Heart left ventricle (tissue), 16 donors: Measurements from ENCODE around the gene DRD4. TPM values are rescaled to one million over a fixed set of nuclear protein-coding genes. Genes with fewer than 3 reads are reported as not detected.

ENCODE experiments used
- ATAC-seq, 4 donors: fragments of 200-7000 bp; cut with Tn5 transposase; one replicate each; pipeline ENCODE4 v1.9.1; 2020 to 2022; ENCODE audit warnings: moderate library complexity in 4 of 4, mild to moderate bottlenecking in 3 of 4, moderate number of reproducible peaks in 1 of 4
- DNase-seq, 5 donors: peaks; one replicate each; pipeline ENCODE4 v3.0.0-alpha.2; 2020
- H3K27ac ChIP-seq, 12 donors: fragments of 200-600 bp; sonication (generic) in 4 of 12; one replicate each; pipeline versions ENCODE4 v1.5.0 to v1.8.0; 2016 to 2022; ENCODE audit warnings: mild to moderate bottlenecking in 2 of 12
- H3K27me3 ChIP-seq, 9 donors: fragments of 200-600 bp; sonication (generic) in 2 of 9; one replicate each; pipeline versions ENCODE4 v1.5.1 to v1.8.0; 2016 to 2022; ENCODE audit warnings: mild to moderate bottlenecking in 3 of 9
- H3K36me3 ChIP-seq, 9 donors: fragments of 200-600 bp; sonication (generic) in 2 of 9; one replicate each; pipeline versions ENCODE4 v1.5.0 to v1.8.0; 2018 to 2022; ENCODE audit warnings: mild to moderate bottlenecking in 2 of 9
- H3K4me1 ChIP-seq, 12 donors: fragments of 200-600 bp; sonication (generic) in 4 of 12; one replicate each; pipeline versions ENCODE4 v1.5.0 to v1.8.0; 2016 to 2022; ENCODE audit warnings: mild to moderate bottlenecking in 3 of 12
- H3K4me3 ChIP-seq, 12 donors: fragments of 200-600 bp; sonication (generic) in 4 of 12; one replicate each; pipeline versions ENCODE4 v1.5.0 to v1.8.0; 2017 to 2022; ENCODE audit warnings: mild to moderate bottlenecking in 9 of 12, moderate library complexity in 4 of 12
- H3K9me3 ChIP-seq, 12 donors: fragments of 200-600 bp; sonication (generic) in 4 of 12; one replicate each; pipeline versions ENCODE4 v1.5.0 to v1.8.0; 2016 to 2022; ENCODE audit warnings: mild to moderate bottlenecking in 1 of 12
- POLR2A ChIP-seq, 2 donors: fragments of 450-650 bp; IDR thresholded peaks; one replicate each; pipeline ENCODE4 v1.6.1; 2017; ENCODE audit warnings: antibody characterized with exemption in 2 of 2, mild to moderate bottlenecking in 2 of 2, moderate library complexity in 2 of 2
- WGBS, 4 donors: extraction: QIAGEN DNeasy Blood & Tissue Kit in 2 of 4; methylation state at CpG; one replicate each; pipeline versions ENCODE4 v1.1.5 to v1.1.7; 2013 to 2018; 5-methylcytosine and 5-hydroxymethylcytosine counted together
- intact Hi-C, 10 donors: fragments of 100-400 bp; cut with DNase I; formaldehyde crosslinking; loops; one replicate each; pipeline versions ENCODE4 v1.11.1 to v1.14.2; 2022
- polyA plus RNA-seq, 2 donors: library from polyadenylated mRNA; stranded (reverse); fragments of 200-250 nt; gene quantifications; one replicate each; pipeline ENCODE4 v1.2.3, GENCODE V29; 2013
- total RNA-seq, 9 donors: library from RNA; depleted of rRNA in 2 of 9; stranded (reverse); fragments of >200 nt in 2 of 9; fragmentation: NEBNext Ultra II Directional in 3 of 9; extraction: Animal tissue kit (Norgen Biotek cat#: 25700) in 3 of 9; gene quantifications; one replicate each; pipeline versions ENCODE4 v1.1.0 to v1.2.4, GENCODE V29; 2016 to 2023
- TF ChIP-seq, protein P1 (sequence below), 12 donors: fragments of 200-600 bp; sonication (generic) in 4 of 12; IDR thresholded peaks; one replicate each; pipeline versions ENCODE4 v1.5.0 to v1.8.0; 2018 to 2022; ENCODE audit warnings: antibody characterized with exemption in 12 of 12, mild to moderate bottlenecking in 5 of 12
- donor health status: ischemic (EF 13 %, LVEDD 7.1; RV severe dilation, severe dysfunction).
- donor health status: healthy with polysubstance abuse.
- donor health status: DM: no; HTN: yes; CAD: no.
- donor health status: DM: no; HTN: no; CAD: no.
- donor health status: ischemic (EF 25% LVEDD 6.9; RV normal size, moderate dysfunction).
- donor health status: ischemic (EF 25% LVEDD 5.7; RV mildly dilated, moderate dysfunction).
- donor health status: healthy.
- donor health status: DM: yes; HTN: yes; CAD: no.
- donor health status: ischemic (EF 35%, LVEDD 5.7; RV mildly dilated, moderate dysfunction).
- donor health status: nonischemic (EF 11% LVEDD 7.7; RV severe dilation, severe dysfunction).
- donor health status: DM: yes; HTN: yes; CAD: no.
- donor health status: PGD.
- donor health status: ischemic (EF 29% LVEDD 5.4; RV normal size, mild dysfunction).
- donor health status: nonischemic (EF 23%, LVEDD 6.1; RV moderate dilation, normal function).

The DRD4 gene
- total and polyA plus RNA-seq, 11 donors: 0.07 to 1.0 (median 0.29) TPM; not detected in 4

DNA sequence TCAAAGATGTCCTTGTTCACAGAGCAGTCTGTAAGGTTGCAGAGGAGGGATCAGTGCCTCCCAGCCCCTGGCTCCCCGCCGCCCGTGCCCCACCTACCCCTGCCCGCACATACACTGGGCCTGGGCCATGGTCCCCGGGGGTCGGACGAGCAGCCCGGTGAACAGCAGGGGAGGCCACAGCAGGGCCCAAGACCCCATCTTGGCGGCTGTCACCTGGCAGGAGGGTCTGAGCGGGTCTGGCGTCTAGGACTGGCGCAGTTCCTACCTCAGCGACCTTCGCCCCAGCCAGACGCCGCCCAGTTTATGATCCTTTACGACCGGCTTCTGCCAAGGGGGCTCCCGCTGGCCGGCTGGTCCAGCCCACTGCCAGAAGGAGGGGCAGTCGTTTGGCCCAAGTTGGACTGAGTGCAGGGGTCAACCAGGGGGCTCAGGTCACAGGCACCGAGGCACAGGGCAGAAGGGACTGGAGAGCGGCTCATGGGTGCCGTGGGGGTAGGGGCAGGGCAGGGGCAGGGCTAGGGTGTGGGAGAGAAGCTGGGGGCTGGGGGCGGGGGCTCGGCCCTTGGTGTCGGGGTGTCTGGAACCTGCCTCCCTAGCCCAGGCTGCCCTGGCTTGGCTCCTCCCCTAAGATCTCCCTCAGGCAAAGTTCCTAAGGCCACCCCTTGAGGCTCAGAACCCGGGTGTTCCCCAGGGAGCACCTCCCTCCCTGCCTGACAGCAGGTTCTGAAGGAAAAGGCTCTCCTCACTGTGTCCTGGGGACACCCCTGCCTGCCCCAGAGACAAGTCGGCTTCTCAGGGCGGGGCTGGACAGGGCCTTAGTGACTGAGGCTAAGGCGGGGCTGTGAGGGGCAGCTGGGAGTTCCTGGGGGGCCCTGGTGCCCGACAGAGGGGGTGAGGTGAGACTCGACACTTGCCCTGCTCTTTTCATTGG lies 12.1 kb upstream of the DRD4 start, which contains the start of gene CDHR5:
Gene CDHR5 (minus strand): TSS at position 251 of the 931 bp plus-strand sequence. CDS start 53 bp downstream, at position 198.
- intact Hi-C loops: loop anchor here in 1 of 10 donors (5.0 kb wide), 1 partner anchor 68 kb away; no protein-coding TSS in a partner anchor

DNA sequence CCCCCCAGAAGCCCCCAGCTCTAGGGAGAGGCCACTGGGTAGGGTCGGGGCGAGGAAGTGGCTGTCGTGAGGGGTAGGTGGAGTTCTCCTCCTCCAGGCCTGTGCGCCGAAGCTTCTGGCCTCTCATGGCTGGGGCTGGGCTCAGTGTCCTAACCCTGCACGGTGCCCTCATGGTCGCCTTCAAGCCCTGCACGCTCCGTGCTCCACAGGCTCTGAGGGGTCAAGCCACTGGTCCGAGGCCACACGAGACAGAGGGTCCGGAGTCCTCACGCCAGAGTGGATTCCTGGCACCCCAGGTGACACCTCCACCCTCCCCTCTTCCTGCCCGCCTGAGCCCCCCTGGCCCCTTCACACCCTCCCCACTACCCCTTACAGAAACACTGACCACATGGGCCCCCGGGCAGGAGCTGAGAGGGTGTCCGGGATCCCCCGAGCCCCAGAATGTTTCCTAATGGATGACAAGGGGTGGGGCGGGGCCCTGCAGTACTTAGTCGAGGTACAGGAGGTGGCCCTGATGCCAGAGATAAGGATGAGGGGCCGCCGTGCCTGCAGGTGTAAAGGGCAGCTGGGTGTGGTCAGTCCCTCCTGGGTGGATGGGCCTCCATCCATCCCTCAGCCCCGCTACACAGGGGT lies 11.3 kb upstream of the DRD4 start:
- Histone ChIP-seq H3K36me3 (peaks cover 0 to 3% (median 0%) of the 10 kb centered on the region in 9 donors), H3K4me3 (no peak overlapping the region), H3K9me3 (no peaks in the 10 kb centered on the region), H3K4me1 (peaks cover 0 to 16% (median 0%) of the 10 kb centered on the region in 12 donors), H3K27me3 (peaks cover 6 to 28% (median 15%) of the 10 kb centered on the region in 9 donors), H3K27ac (no peak overlapping the region)
- 82 to 92% (median 85%) methylated on average over 19 to 22 of the region's 22 CpGs for WGBS, 4 donors
- DNase-seq: peak in 2 of 5 donors; percentile 6 to 14
- TF ChIP-seq, protein P1, sequence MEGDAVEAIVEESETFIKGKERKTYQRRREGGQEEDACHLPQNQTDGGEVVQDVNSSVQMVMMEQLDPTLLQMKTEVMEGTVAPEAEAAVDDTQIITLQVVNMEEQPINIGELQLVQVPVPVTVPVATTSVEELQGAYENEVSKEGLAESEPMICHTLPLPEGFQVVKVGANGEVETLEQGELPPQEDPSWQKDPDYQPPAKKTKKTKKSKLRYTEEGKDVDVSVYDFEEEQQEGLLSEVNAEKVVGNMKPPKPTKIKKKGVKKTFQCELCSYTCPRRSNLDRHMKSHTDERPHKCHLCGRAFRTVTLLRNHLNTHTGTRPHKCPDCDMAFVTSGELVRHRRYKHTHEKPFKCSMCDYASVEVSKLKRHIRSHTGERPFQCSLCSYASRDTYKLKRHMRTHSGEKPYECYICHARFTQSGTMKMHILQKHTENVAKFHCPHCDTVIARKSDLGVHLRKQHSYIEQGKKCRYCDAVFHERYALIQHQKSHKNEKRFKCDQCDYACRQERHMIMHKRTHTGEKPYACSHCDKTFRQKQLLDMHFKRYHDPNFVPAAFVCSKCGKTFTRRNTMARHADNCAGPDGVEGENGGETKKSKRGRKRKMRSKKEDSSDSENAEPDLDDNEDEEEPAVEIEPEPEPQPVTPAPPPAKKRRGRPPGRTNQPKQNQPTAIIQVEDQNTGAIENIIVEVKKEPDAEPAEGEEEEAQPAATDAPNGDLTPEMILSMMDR (IDR thresholded peaks at IDR 0.05): no peak
- TF ChIP-seq POLR2A (IDR thresholded peaks at IDR 0.05): no peak
- intact Hi-C loops: loop anchor here in 1 of 10 donors (5.0 kb wide), 1 partner anchor 68 kb away; no protein-coding TSS in a partner anchor
- peak in 1 of 4 donors; percentile 7 for ATAC-seq

More for the DNA sequence above, 12.1 kb upstream of the DRD4 start, which contains the start of gene CDHR5:
- H3K27ac ChIP-seq: no peak within 1 kb of the TSS
- no peak within 1 kb of the TSS for H3K4me3 ChIP-seq
- peak in 1 of 5 donors; percentile 8 for DNase-seq
- H3K36me3 ChIP-seq: peaks cover 0 to 3% (median 0%) of the 10 kb centered on the region in 9 donors
- H3K27me3 ChIP-seq: peaks cover 6 to 28% (median 15%) of the 10 kb centered on the region in 9 donors
- no peak for TF ChIP-seq POLR2A (IDR thresholded peaks at IDR 0.05)
- TF ChIP-seq, protein P1 (IDR thresholded peaks at IDR 0.05): no peak
- H3K9me3 ChIP-seq: no peaks in the 10 kb centered on the region
- 79 to 88% (median 86%) methylated on average over 5 to 33 of the region's 33 CpGs for WGBS, 4 donors
- peak in 1 of 4 donors; percentile 12 for ATAC-seq
- H3K4me1 ChIP-seq: peaks cover 0 to 16% (median 0%) of the 10 kb centered on the region in 12 donors

DNA sequence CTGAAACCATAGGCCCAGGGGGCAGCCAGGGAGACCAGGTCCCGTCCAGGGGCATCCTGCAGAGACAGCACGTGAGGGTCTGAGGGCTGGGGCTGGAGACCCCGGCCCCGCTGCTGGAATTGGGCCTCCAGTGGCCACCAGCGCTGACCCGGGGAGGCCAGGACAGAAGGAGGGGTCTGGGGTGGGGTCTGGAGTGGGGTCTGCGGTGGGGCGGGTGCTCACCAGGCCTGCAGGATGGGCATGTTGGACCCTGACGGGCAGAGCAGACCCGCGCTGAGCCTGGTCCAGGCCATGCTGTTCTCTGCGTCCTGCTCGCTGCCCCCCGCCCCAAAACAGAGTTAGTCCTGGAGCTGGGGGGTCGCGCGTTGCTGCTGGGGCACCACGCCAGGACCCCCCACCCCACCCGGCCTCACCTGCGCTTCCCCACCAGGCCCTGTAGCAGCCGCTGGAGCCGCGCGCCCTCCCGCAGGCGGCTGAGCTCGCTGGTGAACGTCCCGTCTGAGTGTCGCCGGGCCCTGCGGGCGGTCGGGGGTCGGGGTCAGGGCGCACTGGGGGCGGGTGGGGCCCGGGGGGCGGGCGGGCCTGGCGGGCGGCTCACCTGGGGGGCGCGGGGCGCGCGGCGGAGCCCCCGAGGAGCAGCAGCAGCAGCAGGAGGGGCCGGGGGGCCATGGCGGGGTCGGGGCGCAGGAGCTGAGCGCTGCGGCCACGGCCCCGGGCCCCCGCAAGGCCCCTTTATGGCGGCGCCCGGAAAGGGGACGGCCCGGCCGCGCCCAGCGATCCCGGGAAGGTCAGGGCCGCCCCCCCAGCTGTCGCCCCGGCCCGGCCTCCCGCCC lies 10.4 kb upstream of the DRD4 start, which contains the start of gene SCT:
Gene SCT (minus strand): TSS at position 707 of the 833 bp plus-strand sequence. CDS start 38 bp downstream, at position 669.
- intact Hi-C loops: loop anchor here in 1 of 10 donors (5.0 kb wide), 1 partner anchor 69 kb away; no protein-coding TSS in a partner anchor
- TF ChIP-seq, protein P1 (IDR thresholded peaks at IDR 0.05): no peak
- 10 to 54% (median 12%) methylated on average over 8 to 72 of the region's 72 CpGs; no CpG with 5 or more reads in 1 of the 4 donors for WGBS, 4 donors
- ATAC-seq (no peak), DNase-seq (peak in 2 of 5 donors; percentile 6 to 16)
- Histone ChIP-seq H3K4me1 (peaks cover 0 to 16% (median 0%) of the 10 kb centered on the region in 12 donors), H3K36me3 (peaks cover 0 to 3% (median 0%) of the 10 kb centered on the region in 9 donors), H3K27ac (no peak within 1 kb of the TSS), H3K4me3 (peak within 1 kb of the TSS in 1 of 12 donors; percentile 22), H3K27me3 (peaks cover 6 to 28% (median 15%) of the 10 kb centered on the region in 9 donors), H3K9me3 (no peaks in the 10 kb centered on the region)
